Fibroblast of mammary gland (primary cell): ENCODE measurements around the gene FOXA3.

Experiments
- DNase-seq: peaks from one replicate; pipeline ENCODE4 v3.0.0-alpha.2; 2010; ENCODE audit warnings: low read depth
- H3K4me3 ChIP-seq: 2 replicates; pipeline ENCODE4 v1.5.1; 2011; ENCODE audit warnings: low read depth, mild to moderate bottlenecking, low read length, moderate library complexity; ENCODE audit not compliant: control insufficient read depth
- TF ChIP-seq, protein P1 (sequence below): conservative IDR thresholded peaks from 2 replicates; pipeline ENCODE4 v1.5.1; 2011; ENCODE audit warnings: low read depth, low read length, inconsistent platforms; ENCODE audit not compliant: control insufficient read depth, insufficient read depth

Gene FOXA3

GRCh38 chr19:45823182-45823581 lies 40.9 kb upstream of the FOXA3 start:
- TF ChIP-seq, protein P1, sequence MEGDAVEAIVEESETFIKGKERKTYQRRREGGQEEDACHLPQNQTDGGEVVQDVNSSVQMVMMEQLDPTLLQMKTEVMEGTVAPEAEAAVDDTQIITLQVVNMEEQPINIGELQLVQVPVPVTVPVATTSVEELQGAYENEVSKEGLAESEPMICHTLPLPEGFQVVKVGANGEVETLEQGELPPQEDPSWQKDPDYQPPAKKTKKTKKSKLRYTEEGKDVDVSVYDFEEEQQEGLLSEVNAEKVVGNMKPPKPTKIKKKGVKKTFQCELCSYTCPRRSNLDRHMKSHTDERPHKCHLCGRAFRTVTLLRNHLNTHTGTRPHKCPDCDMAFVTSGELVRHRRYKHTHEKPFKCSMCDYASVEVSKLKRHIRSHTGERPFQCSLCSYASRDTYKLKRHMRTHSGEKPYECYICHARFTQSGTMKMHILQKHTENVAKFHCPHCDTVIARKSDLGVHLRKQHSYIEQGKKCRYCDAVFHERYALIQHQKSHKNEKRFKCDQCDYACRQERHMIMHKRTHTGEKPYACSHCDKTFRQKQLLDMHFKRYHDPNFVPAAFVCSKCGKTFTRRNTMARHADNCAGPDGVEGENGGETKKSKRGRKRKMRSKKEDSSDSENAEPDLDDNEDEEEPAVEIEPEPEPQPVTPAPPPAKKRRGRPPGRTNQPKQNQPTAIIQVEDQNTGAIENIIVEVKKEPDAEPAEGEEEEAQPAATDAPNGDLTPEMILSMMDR = no peak
- DNase-seq = no peak

GRCh38 chr19:45824041-45824471 lies 40.1 kb upstream of the FOXA3 start:
- TF ChIP-seq, protein P1 = no peak
- H3K4me3 ChIP-seq = no peak overlapping the region
- DNase-seq = peak; percentile 15

More at GRCh38 chr19:45823182-45823581, 40.9 kb upstream of the FOXA3 start:
- no peak overlapping the region for H3K4me3 ChIP-seq

DNA sequence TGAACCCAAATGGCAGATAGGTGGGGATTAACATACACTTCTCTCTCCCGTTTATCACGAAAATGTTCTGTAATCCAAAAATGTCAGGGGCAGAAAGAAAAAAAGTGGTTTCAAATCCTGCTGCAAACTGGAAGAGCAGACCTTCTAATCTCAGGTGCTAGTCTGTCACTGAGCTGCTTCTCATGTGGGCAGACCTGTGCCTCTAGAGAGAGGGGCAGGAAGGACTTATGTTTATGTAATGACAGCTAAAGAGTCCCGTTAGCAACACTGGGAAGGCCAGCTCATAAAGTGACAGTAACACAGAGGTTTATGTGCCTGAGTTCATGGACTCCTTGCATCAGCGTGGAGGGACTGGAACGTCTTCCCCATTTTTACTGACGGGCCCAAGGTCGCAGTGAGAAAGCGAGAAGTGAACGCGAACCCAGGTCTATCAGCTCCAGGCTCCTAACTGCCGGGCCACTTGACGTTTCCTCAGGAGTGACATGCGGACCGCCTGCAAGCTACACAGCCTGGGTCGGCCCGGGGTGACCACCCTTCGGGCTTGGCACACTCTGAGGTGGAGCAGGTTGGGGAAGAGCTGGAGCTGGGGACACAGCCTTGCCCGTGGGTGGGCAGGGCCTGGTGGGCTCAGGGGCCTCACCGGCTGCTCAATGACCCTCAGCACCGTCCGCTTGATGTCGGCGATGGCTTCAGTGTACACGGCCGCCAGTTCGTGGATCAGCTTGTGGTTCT lies 39.4 kb upstream of the FOXA3 start:
- DNase-seq = no peak
- TF ChIP-seq, protein P1 = no peak
- no peak overlapping the region for H3K4me3 ChIP-seq

DNA sequence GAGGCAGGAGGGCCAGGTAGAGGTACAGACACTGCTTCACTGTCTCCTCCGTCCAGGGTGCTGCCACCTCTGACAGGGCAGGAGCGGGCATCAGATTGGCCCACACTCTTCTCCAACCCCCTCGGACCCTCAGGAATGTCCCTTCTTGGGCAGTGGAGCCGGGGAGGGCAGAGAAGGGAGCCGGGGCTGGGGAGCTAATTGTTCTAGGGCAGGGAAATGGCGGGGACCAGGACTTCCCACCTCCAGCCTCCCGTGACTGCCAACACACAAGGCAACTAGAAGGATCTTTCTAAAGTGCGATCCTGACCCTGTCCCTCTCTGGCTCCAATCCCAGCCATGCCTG lies 38.9 kb upstream of the FOXA3 start:
- DNase-seq = no peak
- TF ChIP-seq, protein P1 = no peak
- H3K4me3 ChIP-seq = no peak overlapping the region

- H3K4me3 ChIP-seq = no peak overlapping the region
- TF ChIP-seq, protein P1 = no peak
- no peak for DNase-seq
These were observed 37.9 kb upstream of the FOXA3 start for GRCh38 chr19:45825917-45826893.

DNA sequence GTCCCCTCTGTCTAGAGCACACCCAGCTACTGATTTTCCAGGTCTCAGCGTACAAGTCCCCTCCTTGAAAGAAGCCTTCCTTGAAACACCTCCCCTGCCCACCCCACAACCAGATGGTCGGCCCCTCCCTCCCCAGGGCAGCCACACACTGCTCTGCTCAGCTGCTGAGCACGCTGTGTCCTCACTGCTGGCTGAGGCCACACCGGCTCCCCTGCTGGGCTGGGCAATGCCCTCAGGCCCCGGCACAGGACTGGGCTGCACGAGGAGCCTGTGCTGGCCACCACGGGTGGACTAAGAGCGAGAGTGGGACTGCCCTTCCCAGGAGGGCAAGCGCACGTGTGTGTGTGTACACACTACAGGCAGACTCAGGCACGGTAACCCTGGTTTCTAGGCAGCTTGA lies 37.2 kb upstream of the FOXA3 start:
- no peak for DNase-seq
- no peak overlapping the region for H3K4me3 ChIP-seq
- TF ChIP-seq, protein P1 = no peak
